NCI-H460 (cell line): ENCODE results near the gene ATXN7L1. TPM values are rescaled to one million over a fixed set of nuclear protein-coding genes. Genes with fewer than 3 reads are reported as not detected.

Experiments used
- DNase-seq: peaks from one replicate; pipeline ENCODE4 v3.0.0-alpha.2; 2016; ENCODE audit warnings: low read depth; ENCODE audit errors: extremely low read depth
- polyA plus RNA-seq: library from polyadenylated mRNA; depleted of rRNA; stranded (reverse); fragments of >200 nt; gene quantifications from 2 replicates; pipeline ENCODE4 v1.2.3, GENCODE V29; 2014; cell fraction: nucleus; rRNA removed
- total RNA-seq: library from RNA; depleted of rRNA; stranded (reverse); fragments of >200 nt; shearing (Covaris generic); gene quantifications from 2 replicates; pipeline ENCODE4 v1.2.3, GENCODE V29; 2014; rRNA removed

Gene ATXN7L1
- 4.9 and 6.5 TPM in 2 replicates for total RNA-seq
- polyA plus RNA-seq, result 3.5 and 5.7 TPM in 2 replicates

GRCh38 chr7:105876091-105876963 lies at the start of gene ATXN7L1:
Gene ATXN7L1 (minus strand): TSS chr7:105876599. CDS start chr7:105876558, 41 bp downstream.
- DNase-seq, result peak; percentile 98

- no peak for DNase-seq
Observed at GRCh38 chr7:105926131-105926530, 49.7 kb upstream of the ATXN7L1 start.

GRCh38 chr7:105924945-105925344 lies 48.5 kb upstream of the ATXN7L1 start:
- no peak for DNase-seq

- DNase-seq, result no peak
Observed at GRCh38 chr7:105920766-105921165, 44.4 kb upstream of the ATXN7L1 start.

GRCh38 chr7:105917659-105918058 lies 41.3 kb upstream of the ATXN7L1 start:
- no peak for DNase-seq

GRCh38 chr7:105916603-105917002 lies 40.2 kb upstream of the ATXN7L1 start:
- no peak for DNase-seq

- no peak for DNase-seq
Observed at GRCh38 chr7:105913947-105914346, 37.5 kb upstream of the ATXN7L1 start.

- DNase-seq, result no peak
Observed at GRCh38 chr7:105911961-105912575, 35.7 kb upstream of the ATXN7L1 start.

GRCh38 chr7:105910172-105910571 lies 33.8 kb upstream of the ATXN7L1 start:
- no peak for DNase-seq

- no peak for DNase-seq
Observed at GRCh38 chr7:105909742-105910141, 33.3 kb upstream of the ATXN7L1 start.

GRCh38 chr7:105907129-105907846 lies 30.9 kb upstream of the ATXN7L1 start:
- no peak for DNase-seq

- DNase-seq, result no peak
Observed at GRCh38 chr7:105906695-105907094, 30.3 kb upstream of the ATXN7L1 start.

- no peak for DNase-seq
Observed at GRCh38 chr7:105905910-105906568, 29.6 kb upstream of the ATXN7L1 start.

- no peak for DNase-seq
Observed at GRCh38 chr7:105905209-105905909, 29.0 kb upstream of the ATXN7L1 start.

- no peak for DNase-seq
Observed at GRCh38 chr7:105904064-105904463, 27.7 kb upstream of the ATXN7L1 start.

- no peak for DNase-seq
Observed at GRCh38 chr7:105902325-105902911, 26.0 kb upstream of the ATXN7L1 start.

GRCh38 chr7:105897999-105898398 lies 21.6 kb upstream of the ATXN7L1 start:
- no peak for DNase-seq

GRCh38 chr7:105896407-105896911 lies 20.1 kb upstream of the ATXN7L1 start:
- DNase-seq, result no peak

- no peak for DNase-seq
Observed at GRCh38 chr7:105894131-105894530, 17.7 kb upstream of the ATXN7L1 start.
